GM18508 (cell line): ENCODE data around the gene FEM1A.
"Not testable (repeated sequence)": the region's sequence is repeated elsewhere in the genome, so short reads cannot be mapped to it uniquely, and the experiment has no call there.

Experiments used
- ATAC-seq: cut with Tn5 transposase; IDR thresholded peaks from one replicate; pipeline ENCODE4 v1.9.1; 2021; ENCODE audit warnings: moderate number of reproducible peaks; ENCODE audit not compliant: insufficient read depth, unreplicated experiment

FEM1A gene

GRCh38 chr19:4773047-4773640, 18.4 kb upstream of the FEM1A start:
- no peak for ATAC-seq

- no peak for ATAC-seq
Observed at GRCh38 chr19:4774136-4774535, 17.4 kb upstream of the FEM1A start.

- ATAC-seq = no peak
Observed at GRCh38 chr19:4775627-4776152, 15.8 kb upstream of the FEM1A start.

GRCh38 chr19:4776436-4777211, 14.9 kb upstream of the FEM1A start:
- ATAC-seq = no peak

GRCh38 chr19:4778124-4778523, 13.4 kb upstream of the FEM1A start:
- not testable (repeated sequence) for ATAC-seq

- ATAC-seq = no peak
Observed at GRCh38 chr19:4780860-4781259, 10.7 kb upstream of the FEM1A start.

- no peak for ATAC-seq
Observed at GRCh38 chr19:4781801-4782200, 9.7 kb upstream of the FEM1A start.

- ATAC-seq = not testable (repeated sequence)
Observed at GRCh38 chr19:4786412-4787016, 5.0 kb upstream of the FEM1A start.

- not testable (repeated sequence) for ATAC-seq
Observed at GRCh38 chr19:4792019-4792865, 708 bp downstream of the FEM1A start.

GRCh38 chr19:4792866-4793195, 1.3 kb downstream of the FEM1A start:
- ATAC-seq = not testable (repeated sequence)

- not testable (repeated sequence) for ATAC-seq
Observed at GRCh38 chr19:4793278-4793677, 1.7 kb downstream of the FEM1A start.

- no peak for ATAC-seq
Observed at GRCh38 chr19:4794971-4795370, 3.4 kb downstream of the FEM1A start.

GRCh38 chr19:4795400-4795799, 3.9 kb downstream of the FEM1A start:
- no peak for ATAC-seq

- ATAC-seq = no peak
Observed at GRCh38 chr19:4800591-4801081, 9.1 kb downstream of the FEM1A start.

- no peak for ATAC-seq
Observed at GRCh38 chr19:4801085-4801619, 9.6 kb downstream of the FEM1A start.

GRCh38 chr19:4802711-4803110, 11.2 kb downstream of the FEM1A start:
- ATAC-seq = no peak

GRCh38 chr19:4803736-4804695, 12.5 kb downstream of the FEM1A start:
- ATAC-seq = no peak

- ATAC-seq = not testable (repeated sequence)
Observed at GRCh38 chr19:4805140-4805539, 13.6 kb downstream of the FEM1A start.

GRCh38 chr19:4806384-4806783, 14.8 kb downstream of the FEM1A start:
- ATAC-seq = no peak
